GM10847 (cell line): ENCODE data around the gene PSMD4.

Experiments
- POLR2A ChIP-seq: IDR thresholded peaks from 2 replicates; pipeline ENCODE4 v1.6.1; 2011; ENCODE audit not compliant: insufficient read length; ENCODE audit errors: extremely low read depth

Gene PSMD4

GRCh38 chr1:151287767-151288500 lies 33.4 kb downstream of the PSMD4 start:
- no peak for TF ChIP-seq POLR2A

- TF ChIP-seq POLR2A: no peak
These were observed 34.0 kb downstream of the PSMD4 start for GRCh38 chr1:151288502-151288901.

- TF ChIP-seq POLR2A: no peak
These were observed 34.8 kb downstream of the PSMD4 start for GRCh38 chr1:151289080-151289935.

GRCh38 chr1:151289991-151290708 lies 35.6 kb downstream of the PSMD4 start:
- no peak for TF ChIP-seq POLR2A

- no peak for TF ChIP-seq POLR2A
These were observed 36.3 kb downstream of the PSMD4 start for GRCh38 chr1:151290709-151291303.

- TF ChIP-seq POLR2A: no peak
These were observed 37.9 kb downstream of the PSMD4 start for GRCh38 chr1:151292207-151293030.

- no peak for TF ChIP-seq POLR2A
These were observed 38.6 kb downstream of the PSMD4 start for GRCh38 chr1:151293093-151293492.

GRCh38 chr1:151294742-151295462 lies 40.4 kb downstream of the PSMD4 start:
- no peak for TF ChIP-seq POLR2A

- no peak for TF ChIP-seq POLR2A
These were observed 55.3 kb downstream of the PSMD4 start for GRCh38 chr1:151309811-151310323.

- TF ChIP-seq POLR2A: no peak
These were observed 56.5 kb downstream of the PSMD4 start for GRCh38 chr1:151311011-151311410.

- no peak for TF ChIP-seq POLR2A
These were observed 57.2 kb downstream of the PSMD4 start for GRCh38 chr1:151311589-151312331.

GRCh38 chr1:151312411-151312810 lies 57.9 kb downstream of the PSMD4 start:
- no peak for TF ChIP-seq POLR2A

- TF ChIP-seq POLR2A: no peak
These were observed 58.3 kb downstream of the PSMD4 start for GRCh38 chr1:151312826-151313225.
